OCI-LY1 (cell line): ENCODE data around the gene SPRY4.

Experiments used
- H2AFZ ChIP-seq: fragments of 200-600 bp; sonication (generic), shearing (Covaris generic); 2 replicates; pipeline ENCODE4 v1.6.0; 2014; ENCODE audit warnings: antibody characterized with exemption, mild to moderate bottlenecking, low read length
- H3F3A ChIP-seq: fragments of 200-600 bp; sonication (generic), shearing (Covaris generic); 2 replicates; pipeline ENCODE4 v1.6.0; 2014; ENCODE audit warnings: mild to moderate bottlenecking, antibody characterized with exemption, low read length, moderate library complexity; ENCODE audit not compliant: insufficient read depth
- H3K27ac ChIP-seq: fragments of 200-600 bp; sonication (generic); 2 replicates; pipeline ENCODE4 v1.5.1; 2014; ENCODE audit warnings: low read length, mixed run types, mild to moderate bottlenecking, low read depth; ENCODE audit not compliant: poor library complexity, severe bottlenecking
- H3K27me3 ChIP-seq: fragments of 200-600 bp; sonication (generic); 2 replicates; pipeline ENCODE4 v1.6.0; 2014; ENCODE audit warnings: antibody characterized with exemption, mild to moderate bottlenecking, low read length, moderate library complexity; ENCODE audit not compliant: insufficient read depth
- H3K36me3 ChIP-seq: fragments of 200-600 bp; sonication (generic); 2 replicates; pipeline ENCODE4 v1.6.1; 2014; ENCODE audit warnings: mild to moderate bottlenecking, antibody characterized with exemption, low read length, moderate library complexity, mixed read lengths; ENCODE audit not compliant: insufficient read depth
- H3K4me1 ChIP-seq: fragments of 200-600 bp; sonication (generic); 2 replicates; pipeline ENCODE4 v1.5.1; 2014; ENCODE audit warnings: mild to moderate bottlenecking, low read length, moderate library complexity; ENCODE audit not compliant: insufficient read depth, severe bottlenecking
- H3K4me2 ChIP-seq: fragments of 200-600 bp; sonication (generic), shearing (Covaris generic); 2 replicates; pipeline ENCODE4 v1.6.1; 2014; ENCODE audit warnings: low read length
- H3K4me3 ChIP-seq: fragments of 200-600 bp; sonication (generic); 2 replicates; pipeline ENCODE4 v1.5.1; 2014; ENCODE audit warnings: low read length, low read depth, mild to moderate bottlenecking, mixed read lengths; ENCODE audit not compliant: poor library complexity, severe bottlenecking
- H3K79me2 ChIP-seq: fragments of 200-600 bp; shearing (Covaris generic); 2 replicates; pipeline ENCODE4 v1.6.1; 2016; ENCODE audit warnings: mixed run types, low read length, mixed read lengths; ENCODE audit not compliant: insufficient read depth
- H3K9ac ChIP-seq: fragments of 200-600 bp; sonication (generic), shearing (Covaris generic); 2 replicates; pipeline ENCODE4 v1.6.1; 2014; ENCODE audit warnings: mild to moderate bottlenecking, low read length, mixed read lengths
- H3K9me2 ChIP-seq: fragments of 200-600 bp; sonication (generic), shearing (Covaris generic); 2 replicates; pipeline ENCODE4 v1.6.1; 2014; ENCODE audit warnings: low read depth, mild to moderate bottlenecking, low read length, mixed read lengths
- H3K9me3 ChIP-seq: fragments of 200-600 bp; shearing (Covaris generic); 2 replicates; pipeline ENCODE4 v1.6.1; 2014; ENCODE audit warnings: low read length, mixed read lengths
- H4K20me1 ChIP-seq: fragments of 200-600 bp; sonication (generic), shearing (Covaris generic); 2 replicates; pipeline ENCODE4 v1.6.0; 2016; ENCODE audit warnings: mild to moderate bottlenecking, low read length; ENCODE audit not compliant: insufficient read depth
- CTCF ChIP-seq: fragments of 200-600 bp; sonication (generic), shearing (Covaris generic); IDR thresholded peaks from 2 replicates; pipeline ENCODE4 v1.5.1; 2017; ENCODE audit warnings: mild to moderate bottlenecking, antibody characterized with exemption, low read length, moderate library complexity, mixed read lengths
- EZH2 ChIP-seq: fragments of 200-600 bp; sonication (generic), shearing (Covaris generic); IDR thresholded peaks from 2 replicates; pipeline ENCODE4 v1.8.0; 2017; ENCODE audit warnings: borderline replicate concordance, mixed run types, mild to moderate bottlenecking, antibody characterized with exemption, low read length, moderate library complexity, mixed read lengths

The SPRY4 gene

DNA sequence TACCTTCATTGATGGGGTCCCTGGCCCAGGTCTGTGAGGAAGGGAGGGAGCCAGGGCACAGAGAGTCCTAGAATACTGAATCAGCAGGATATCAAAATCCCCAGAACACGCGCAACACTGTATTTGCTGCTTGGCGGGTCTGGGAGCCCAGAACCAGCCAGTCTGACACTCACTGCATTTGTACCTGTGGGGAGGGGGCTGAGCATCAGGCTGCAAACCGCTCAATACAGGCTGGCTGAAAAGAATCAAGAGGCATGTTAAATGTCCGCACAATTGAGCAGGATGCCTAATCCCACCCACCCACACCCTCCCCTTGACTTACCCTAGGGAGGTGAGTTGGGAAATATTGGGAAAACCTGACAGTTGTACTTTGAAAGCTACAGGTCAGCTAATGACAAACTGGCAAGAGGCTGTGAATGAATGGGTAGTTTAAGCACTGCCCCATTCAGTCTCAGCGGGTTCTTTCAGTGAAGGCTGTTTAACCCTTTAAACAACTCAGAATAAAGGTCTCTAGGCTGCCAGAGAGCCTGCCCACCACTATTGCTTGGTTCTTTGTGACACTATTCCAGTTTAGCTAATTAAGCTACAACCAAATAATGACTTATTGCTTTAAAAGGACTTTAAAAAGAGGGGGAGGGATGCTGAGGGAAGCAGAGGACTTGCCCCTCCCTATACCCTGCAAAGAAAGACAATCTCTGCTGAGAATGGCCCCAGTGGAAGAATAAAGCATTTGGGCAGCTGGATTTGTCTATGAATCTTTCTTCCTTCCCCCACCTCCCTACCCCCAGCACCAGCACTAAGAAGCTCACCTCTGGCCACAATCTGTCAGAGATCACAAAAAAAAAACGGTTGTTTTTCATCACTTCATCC, 5.0 kb downstream of the SPRY4 start:
- peaks cover 4% of the 10 kb centered on the region for H3K4me1 ChIP-seq
- TF ChIP-seq EZH2 (no peak), CTCF (no peak)
- no peaks in the 10 kb centered on the region for H4K20me1 ChIP-seq
- no peaks in the 10 kb centered on the region for H3F3A ChIP-seq
- H2AFZ ChIP-seq = no peak overlapping the region
- H3K4me2 ChIP-seq = no peak overlapping the region
- no peaks in the 10 kb centered on the region for H3K9me3 ChIP-seq
- no peak overlapping the region for H3K27ac ChIP-seq
- no peak overlapping the region for H3K9ac ChIP-seq
- no peaks in the 10 kb centered on the region for H3K79me2 ChIP-seq
- no peaks in the 10 kb centered on the region for H3K36me3 ChIP-seq
- 0 out of 2 replicates have a peak, but pooled peaks cover 7% of the 10 kb centered on the region for H3K27me3 ChIP-seq
- H3K9me2 ChIP-seq = no peaks in the 10 kb centered on the region
- no peak overlapping the region for H3K4me3 ChIP-seq

- Histone ChIP-seq H3F3A (no peaks in the 10 kb centered on the region), H3K27ac (no peak overlapping the region), H3K4me3 (no peak overlapping the region), H3K9ac (no peak overlapping the region), H3K36me3 (no peaks in the 10 kb centered on the region), H4K20me1 (no peaks in the 10 kb centered on the region), H3K4me2 (no peak overlapping the region), H3K27me3 (0 out of 2 replicates have a peak, but pooled peaks cover 7% of the 10 kb centered on the region), H3K79me2 (no peaks in the 10 kb centered on the region), H3K9me3 (no peaks in the 10 kb centered on the region), H2AFZ (no peak overlapping the region), H3K4me1 (no peaks in the 10 kb centered on the region), H3K9me2 (no peaks in the 10 kb centered on the region)
- no peak for TF ChIP-seq EZH2
- no peak for TF ChIP-seq CTCF
Observed at GRCh38 chr5:142319105-142319504, 5.7 kb downstream of the SPRY4 start.

DNA sequence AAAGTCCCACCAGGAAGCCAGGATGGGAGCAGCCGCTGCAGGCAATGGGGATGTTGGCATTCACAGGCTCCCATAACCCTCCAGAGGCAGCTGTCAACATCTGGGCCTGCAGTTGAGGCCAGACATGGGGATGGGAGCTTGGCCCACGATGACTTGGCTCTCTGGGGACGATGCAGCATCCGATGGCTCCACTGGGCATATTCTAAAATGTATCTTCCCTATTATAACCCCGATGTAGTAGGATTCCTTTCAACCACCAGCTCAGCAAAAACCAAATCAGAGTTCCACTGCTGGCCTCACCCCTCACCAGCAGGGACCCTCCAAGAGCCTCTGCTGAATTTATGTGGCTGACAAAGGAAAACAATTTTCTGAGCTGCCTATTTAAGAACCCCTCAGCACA, 7.1 kb downstream of the SPRY4 start:
- Histone ChIP-seq H2AFZ (no peak overlapping the region), H3F3A (no peaks in the 10 kb centered on the region), H3K79me2 (no peaks in the 10 kb centered on the region), H3K9me2 (no peaks in the 10 kb centered on the region), H3K9me3 (no peaks in the 10 kb centered on the region), H3K27ac (no peak overlapping the region), H3K27me3 (0 out of 2 replicates have a peak, but pooled peaks cover 7% of the 10 kb centered on the region), H3K36me3 (no peaks in the 10 kb centered on the region), H4K20me1 (no peaks in the 10 kb centered on the region), H3K4me1 (no peaks in the 10 kb centered on the region), H3K9ac (no peak overlapping the region), H3K4me3 (no peak overlapping the region), H3K4me2 (no peak overlapping the region)
- TF ChIP-seq EZH2 = no peak
- TF ChIP-seq CTCF = no peak
